PC-9 (cell line): Measurements from ENCODE around the gene KRTAP5-9. TPM values are rescaled to one million over a fixed set of nuclear protein-coding genes. Genes with fewer than 3 reads are reported as not detected.
"Not testable (repeated sequence)": the region's sequence is repeated elsewhere in the genome, so short reads cannot be mapped to it uniquely, and the experiment has no call there.

ENCODE experiments used
- BruUV-seq: library from RNA; stranded (reverse); fragments of 400-500 nt; replicated peaks from 2 replicates; lab custom pipeline; 2021; lab: Mats Ljungman, UMichigan
- CTCF ChIA-PET: fragments of 300-600 bp; sonication (Branson Sonifier 250); formaldehyde crosslinking; loops from one replicate; lab custom pipeline; 2022; ENCODE audit warnings: antibody characterized with exemption; lab: Charles Lee
- POLR2A ChIA-PET: fragments of 300-600 bp; sonication (Branson Sonifier 250); formaldehyde crosslinking; loops from one replicate; lab custom pipeline; 2022; ENCODE audit warnings: antibody characterized with exemption; ENCODE audit not compliant: unreplicated experiment; lab: Charles Lee
- DNase-seq, 2 experiments: peaks; one replicate each; pipeline versions ENCODE4 v3.0.0 to v3.0.0-alpha.2; 2015 to 2022; ENCODE audit warnings: mixed read lengths in 1 of 2
- H2AFZ ChIP-seq: fragments of 200-600 bp; sonication (generic); 2 replicates; pipeline ENCODE4 v1.8.1; 2017; ENCODE audit warnings: antibody characterized with exemption
- H3F3A ChIP-seq: fragments of 200-600 bp; sonication (generic); 2 replicates; pipeline ENCODE4 v1.8.1; 2017; ENCODE audit warnings: antibody characterized with exemption, mild to moderate bottlenecking, low read depth; ENCODE audit not compliant: insufficient read depth
- H3K27ac ChIP-seq: fragments of 200-600 bp; sonication (generic); 2 replicates; pipeline ENCODE4 v1.6.1; 2016; ENCODE audit warnings: mixed run types
- H3K27me3 ChIP-seq: fragments of 200-600 bp; sonication (generic); 2 replicates; pipeline ENCODE4 v1.6.1; 2016; ENCODE audit warnings: low read depth, mixed run types; ENCODE audit not compliant: insufficient read depth
- H3K36me3 ChIP-seq: fragments of 200-600 bp; sonication (generic); 2 replicates; pipeline ENCODE4 v1.6.1; 2016; ENCODE audit warnings: low read depth, mixed run types
- H3K4me1 ChIP-seq: fragments of 200-600 bp; sonication (generic); replicated peaks from 2 replicates; pipeline ENCODE4 v1.6.1; 2016; ENCODE audit warnings: mixed run types; ENCODE audit not compliant: insufficient read depth
- H3K4me2 ChIP-seq: fragments of 200-600 bp; sonication (generic); 2 replicates; pipeline ENCODE4 v1.6.1; 2017; ENCODE audit warnings: mixed run types
- H3K4me3 ChIP-seq: fragments of 200-600 bp; sonication (generic); 2 replicates; pipeline ENCODE4 v1.6.1; 2016; ENCODE audit warnings: mixed run types
- H3K79me2 ChIP-seq: fragments of 200-600 bp; sonication (generic); 2 replicates; pipeline ENCODE4 v1.6.1; 2017; ENCODE audit warnings: low read depth, mixed run types
- H3K9me2 ChIP-seq: fragments of 200-600 bp; sonication (generic); 2 replicates; pipeline ENCODE4 v1.8.1; 2017; ENCODE audit warnings: mild to moderate bottlenecking; ENCODE audit not compliant: insufficient read depth
- H3K9me3 ChIP-seq: fragments of 200-600 bp; sonication (generic); 2 replicates; pipeline ENCODE4 v1.8.1; 2016; ENCODE audit warnings: low read depth; ENCODE audit not compliant: insufficient read depth
- H4K20me1 ChIP-seq: fragments of 200-600 bp; sonication (generic); 2 replicates; pipeline ENCODE4 v1.8.1; 2017; ENCODE audit not compliant: insufficient read depth
- CTCF ChIP-seq: fragments of 200-600 bp; sonication (generic); conservative IDR thresholded peaks from 2 replicates; pipeline ENCODE4 v1.6.1; 2017; ENCODE audit warnings: mixed run types, antibody characterized with exemption, mild to moderate bottlenecking, moderate library complexity
- EZH2 ChIP-seq: fragments of 200-600 bp; sonication (generic); IDR thresholded peaks from 2 replicates; pipeline ENCODE4 v1.8.0; 2017; ENCODE audit warnings: antibody characterized with exemption, low read depth
- intact Hi-C: fragments of 100-400 bp; cut with micrococcal nuclease; formaldehyde crosslinking; loops from one replicate; pipeline ENCODE4 v1.10.0; 2022; ENCODE audit not compliant: unreplicated experiment
- total RNA-seq: library from RNA; stranded (reverse); gene quantifications from 2 replicates; pipeline ENCODE4 v1.2.3, GENCODE V29; 2021

The KRTAP5-9 gene
- total RNA-seq, 1 experiment from 2014 or later, result not detected

GRCh38 chr11:71565263-71565662, 17.0 kb downstream of the KRTAP5-9 start, which contains the start of gene KRTAP5-10:
Gene KRTAP5-10 (plus strand): TSS chr11:71565563. CDS start chr11:71565588, 25 bp downstream.
- H3K27me3 ChIP-seq, result peaks cover 20% of the 10 kb centered on the region
- intact Hi-C loops, result no loop called here
- TF ChIP-seq CTCF, result no peak
- TF ChIP-seq EZH2, result no peak
- no peaks in the 10 kb centered on the region for H3K36me3 ChIP-seq
- no peak within 1 kb of the TSS for H3K4me3 ChIP-seq
- no peaks in the 10 kb centered on the region for H3K9me3 ChIP-seq
- peaks cover 12% of the 10 kb centered on the region; the same call in 1 of the 2 replicates for H3K4me1 ChIP-seq
- POLR2A ChIA-PET, result no interaction called here
- DNase-seq, result no peak
- no peaks in the 10 kb centered on the region for H4K20me1 ChIP-seq
- no peaks in the 10 kb centered on the region for H3K79me2 ChIP-seq
- H3K9me2 ChIP-seq, result no peaks in the 10 kb centered on the region
- no peak within 1 kb of the TSS for H3K4me2 ChIP-seq
- BruUV-seq, result no TSS peak
- CTCF ChIA-PET, result no interaction called here
- no peak within 1 kb of the TSS for H3K27ac ChIP-seq
- H2AFZ ChIP-seq, result no peak within 1 kb of the TSS
- H3F3A ChIP-seq, result no peaks in the 10 kb centered on the region

GRCh38 chr11:71566081-71566620, 17.9 kb downstream of the KRTAP5-9 start:
- peaks cover 12% of the 10 kb centered on the region; the same call in 1 of the 2 replicates for H3K4me1 ChIP-seq
- no TSS peak for BruUV-seq
- no peak overlapping the region for H3K4me3 ChIP-seq
- H3K4me2 ChIP-seq, result no peak overlapping the region
- intact Hi-C loops, result loop anchor here (2.0 kb wide), 1 partner anchor 85 kb away; no protein-coding TSS in a partner anchor
- no peak overlapping the region for H3K27ac ChIP-seq
- ChIA-PET POLR2A (interaction anchor here (0.6 kb wide), 1 partner anchor 1039 kb away, joined by 7 read pairs; no protein-coding TSS in a partner anchor), CTCF (no interaction called here)
- H4K20me1 ChIP-seq, result no peaks in the 10 kb centered on the region
- H3K79me2 ChIP-seq, result no peaks in the 10 kb centered on the region
- H2AFZ ChIP-seq, result no peak overlapping the region
- TF ChIP-seq CTCF (no peak), EZH2 (no peak)
- no peaks in the 10 kb centered on the region for H3K9me2 ChIP-seq
- no peaks in the 10 kb centered on the region for H3K9me3 ChIP-seq
- H3K36me3 ChIP-seq, result no peaks in the 10 kb centered on the region
- no peaks in the 10 kb centered on the region for H3F3A ChIP-seq
- DNase-seq, result peak; percentile 57 to 66
- H3K27me3 ChIP-seq, result peaks cover 20% of the 10 kb centered on the region

GRCh38 chr11:71566626-71567599, 18.7 kb downstream of the KRTAP5-9 start:
- intact Hi-C loops, result loop anchor here (2.0 kb wide), 1 partner anchor 86 kb away; no protein-coding TSS in a partner anchor
- CTCF ChIA-PET, H3K4me3 ChIP-seq, H2AFZ ChIP-seq, H3K4me2 ChIP-seq, H3K79me2 ChIP-seq, H3K27ac ChIP-seq, H3K9me2 ChIP-seq, H3F3A ChIP-seq, H3K36me3 ChIP-seq, H3K9me3 ChIP-seq, BruUV-seq, H4K20me1 ChIP-seq, DNase-seq: not testable (repeated sequence)
- POLR2A ChIA-PET, result interaction anchor here (0.6 kb wide), 1 partner anchor 1039 kb away, joined by 7 read pairs; no protein-coding TSS in a partner anchor
- peaks cover 20% of the 10 kb centered on the region for H3K27me3 ChIP-seq
- H3K4me1 ChIP-seq, result peaks cover 12% of the 10 kb centered on the region; the same call in 1 of the 2 replicates

- not testable (repeated sequence) for H3K9me2 ChIP-seq, BruUV-seq
These were observed 19.4 kb downstream of the KRTAP5-9 start for GRCh38 chr11:71567633-71568032.

More at GRCh38 chr11:71567633-71568032, 19.4 kb downstream of the KRTAP5-9 start:
- H3F3A ChIP-seq, H4K20me1 ChIP-seq, CTCF ChIA-PET, POLR2A ChIA-PET, H3K36me3 ChIP-seq, H3K27ac ChIP-seq, H3K4me3 ChIP-seq, H3K9me3 ChIP-seq, H2AFZ ChIP-seq, H3K4me2 ChIP-seq, DNase-seq, H3K79me2 ChIP-seq: not testable (repeated sequence)
- intact Hi-C loops, result loop anchor here (2.0 kb wide), 1 partner anchor 87 kb away; no protein-coding TSS in a partner anchor
- Histone ChIP-seq H3K4me1 (peaks cover 12% of the 10 kb centered on the region; the same call in 1 of the 2 replicates), H3K27me3 (peaks cover 14% of the 10 kb centered on the region)
